Neural cell (in vitro differentiated cells): ENCODE data around the gene ARL14EPL. TPM values are rescaled to one million over a fixed set of nuclear protein-coding genes. Genes with fewer than 3 reads are reported as not detected.

Source experiments
- H2AFZ ChIP-seq: fragments of 200-600, 300-800 bp; sonication (generic), shearing (Covaris generic); 2 replicates; pipeline ENCODE4 v1.6.0; 2014; ENCODE audit warnings: low read depth, mild to moderate bottlenecking, antibody characterized with exemption, low read length, moderate library complexity
- H3F3A ChIP-seq: fragments of 200-600 bp; shearing (Covaris generic); 2 replicates; pipeline ENCODE4 v1.6.1; 2016; ENCODE audit warnings: mild to moderate bottlenecking, moderate library complexity, mixed read lengths, antibody characterized with exemption, low read length; ENCODE audit not compliant: insufficient read depth, poor library complexity, severe bottlenecking
- H3K27ac ChIP-seq: fragments of 200-600, 300-800 bp; sonication (generic), shearing (Covaris generic); 2 replicates; pipeline ENCODE4 v1.5.1; 2014; ENCODE audit warnings: mild to moderate bottlenecking, low read length, moderate library complexity
- H3K27me3 ChIP-seq: fragments of 300-800, 200-600 bp; sonication (generic), shearing (Covaris generic); 2 replicates; pipeline ENCODE4 v1.6.0; 2014; ENCODE audit warnings: mild to moderate bottlenecking, low read depth, low read length, moderate library complexity; ENCODE audit not compliant: insufficient read depth
- H3K36me3 ChIP-seq: fragments of 300-800, 200-600 bp; sonication (generic), shearing (Covaris generic); 2 replicates; pipeline ENCODE4 v1.5.1; 2014; ENCODE audit warnings: mild to moderate bottlenecking, antibody characterized with exemption, low read length, moderate library complexity; ENCODE audit not compliant: insufficient read depth
- H3K4me2 ChIP-seq: fragments of 300-800, 200-600 bp; sonication (generic), shearing (Covaris generic); 2 replicates; pipeline ENCODE4 v1.6.0; 2014; ENCODE audit warnings: mild to moderate bottlenecking, low read length
- H3K4me3 ChIP-seq: fragments of 300-800, 200-600 bp; sonication (generic), shearing (Covaris generic); 2 replicates; pipeline ENCODE4 v1.5.1; 2014; ENCODE audit warnings: mild to moderate bottlenecking, low read length, moderate library complexity
- H3K79me2 ChIP-seq: fragments of 200-600 bp; shearing (Covaris generic); replicated peaks from 2 replicates; pipeline ENCODE4 v1.6.0; 2014; ENCODE audit warnings: mild to moderate bottlenecking, low read length, moderate library complexity; ENCODE audit not compliant: insufficient read depth
- H3K9ac ChIP-seq: fragments of 300-800, 200-600 bp; sonication (generic), shearing (Covaris generic); 2 replicates; pipeline ENCODE4 v1.6.1; 2016; ENCODE audit warnings: mild to moderate bottlenecking, low read length, mixed read lengths
- H3K9me2 ChIP-seq: fragments of 200-600 bp; shearing (Covaris generic); 2 replicates; pipeline ENCODE4 v1.6.1; 2016; ENCODE audit warnings: mild to moderate bottlenecking, low read length, mixed read lengths; ENCODE audit not compliant: insufficient read depth
- H3K9me3 ChIP-seq: fragments of 200-600, 300-800 bp; sonication (generic), shearing (Covaris generic); 2 replicates; pipeline ENCODE4 v1.6.1; 2016; ENCODE audit warnings: mild to moderate bottlenecking, mixed run types, low read length, moderate library complexity, mixed read lengths
- H4K20me1 ChIP-seq: fragments of 200-600 bp; shearing (Covaris generic); 2 replicates; pipeline ENCODE4 v1.6.1; 2016; ENCODE audit warnings: mild to moderate bottlenecking, mixed run types; ENCODE audit not compliant: insufficient read depth
- EP300 ChIP-seq: fragments of 450-650 bp; conservative IDR thresholded peaks from 2 replicates; pipeline ENCODE4 v1.6.1; 2014; ENCODE audit warnings: antibody characterized with exemption, mild to moderate bottlenecking, moderate library complexity; ENCODE audit not compliant: poor library complexity, severe bottlenecking
- EZH2 ChIP-seq: fragments of 200-600, 300-800 bp; shearing (Covaris generic), sonication (generic); IDR thresholded peaks from 2 replicates; pipeline ENCODE4 v1.6.1; 2014; ENCODE audit warnings: antibody characterized with exemption, low read length, borderline replicate concordance, mild to moderate bottlenecking; ENCODE audit not compliant: insufficient read depth, poor library complexity, severe bottlenecking
- MXI1 ChIP-seq: fragments of 450-650 bp; conservative IDR thresholded peaks from 2 replicates; pipeline ENCODE4 v1.6.1; 2014; ENCODE audit warnings: antibody characterized with exemption, mild to moderate bottlenecking; ENCODE audit not compliant: poor library complexity, severe bottlenecking
- POLR2AphosphoS5 ChIP-seq: IDR thresholded peaks from 2 replicates; pipeline ENCODE4 v1.6.1; 2012
- RAD21 ChIP-seq: fragments of 450-650 bp; conservative IDR thresholded peaks from 2 replicates; pipeline ENCODE4 v1.6.1; 2014; ENCODE audit warnings: antibody characterized with exemption, mild to moderate bottlenecking, moderate library complexity
- SMC3 ChIP-seq: fragments of 450-650 bp; conservative IDR thresholded peaks from 2 replicates; pipeline ENCODE4 v1.6.1; 2014; ENCODE audit warnings: antibody characterized with exemption, mild to moderate bottlenecking, moderate library complexity; ENCODE audit not compliant: poor library complexity
- TAF1 ChIP-seq: IDR thresholded peaks from 2 replicates; pipeline ENCODE4 v1.6.1; 2012; ENCODE audit warnings: low read depth
- polyA plus RNA-seq: library from polyadenylated mRNA; depleted of rRNA; stranded (reverse); fragments of >200 nt; gene quantifications from 2 replicates; pipeline ENCODE4 v1.2.3, GENCODE V29; 2014
- TF ChIP-seq, protein P1 (sequence below): IDR thresholded peaks from 2 replicates; pipeline ENCODE4 v1.6.1; 2012; ENCODE audit warnings: borderline replicate concordance
- TF ChIP-seq, protein P2 (sequence below): fragments of 450-650 bp; IDR thresholded peaks from 2 replicates; pipeline ENCODE4 v1.5.1; 2014; ENCODE audit warnings: antibody characterized with exemption, mild to moderate bottlenecking, moderate library complexity; ENCODE audit not compliant: poor library complexity, severe bottlenecking

ARL14EPL gene
- polyA plus RNA-seq, 1 donor from 2014 or later = 0.24 TPM

DNA sequence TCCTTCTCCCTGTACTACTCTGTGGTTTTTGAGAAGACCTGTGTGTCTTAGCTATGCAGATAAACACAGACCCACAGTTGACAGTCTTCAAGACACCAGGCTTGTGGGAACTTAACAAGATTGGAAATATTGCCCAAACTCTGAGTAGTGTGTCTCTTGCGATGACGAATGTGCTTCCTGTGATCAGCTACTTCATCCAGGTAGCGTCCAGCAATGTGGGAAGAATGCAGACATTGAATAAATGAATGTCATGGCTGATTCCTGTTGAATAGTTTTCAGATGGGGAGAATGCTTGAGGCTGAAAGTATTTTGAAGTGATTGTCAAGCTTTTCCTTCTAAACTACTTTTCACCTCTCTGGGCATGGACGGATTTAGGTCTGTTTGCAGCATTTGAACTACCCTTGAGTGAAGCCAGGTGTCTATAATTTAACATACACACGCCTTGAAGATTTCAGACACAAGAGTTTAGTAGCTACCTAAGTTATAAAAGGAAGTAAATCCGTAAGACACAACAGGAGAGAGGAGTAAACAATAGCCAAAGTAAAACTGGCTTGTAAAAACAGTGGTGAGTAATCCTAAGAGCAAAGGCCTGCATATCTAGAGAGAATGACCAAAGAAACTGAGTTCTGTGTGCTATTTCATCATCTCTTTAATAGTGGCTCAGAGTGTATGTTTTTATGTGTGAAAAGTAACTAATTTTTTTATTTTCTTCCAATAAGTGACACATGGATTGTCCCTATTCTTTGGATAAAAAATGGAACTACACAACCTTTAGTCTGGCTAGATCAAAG, 30.0 kb upstream of the ARL14EPL start:
- H3K4me2 ChIP-seq = no peak overlapping the region
- H3K9me3 ChIP-seq = no peaks in the 10 kb centered on the region
- H3K9ac ChIP-seq = no peak overlapping the region
- H3F3A ChIP-seq = no peaks in the 10 kb centered on the region
- no peaks in the 10 kb centered on the region for H4K20me1 ChIP-seq
- no peaks in the 10 kb centered on the region for H3K9me2 ChIP-seq
- no peaks in the 10 kb centered on the region for H3K36me3 ChIP-seq
- H3K79me2 ChIP-seq = no peaks in the 10 kb centered on the region
- H3K4me3 ChIP-seq = no peak overlapping the region
- no peak overlapping the region for H2AFZ ChIP-seq
- TF ChIP-seq, protein P1, sequence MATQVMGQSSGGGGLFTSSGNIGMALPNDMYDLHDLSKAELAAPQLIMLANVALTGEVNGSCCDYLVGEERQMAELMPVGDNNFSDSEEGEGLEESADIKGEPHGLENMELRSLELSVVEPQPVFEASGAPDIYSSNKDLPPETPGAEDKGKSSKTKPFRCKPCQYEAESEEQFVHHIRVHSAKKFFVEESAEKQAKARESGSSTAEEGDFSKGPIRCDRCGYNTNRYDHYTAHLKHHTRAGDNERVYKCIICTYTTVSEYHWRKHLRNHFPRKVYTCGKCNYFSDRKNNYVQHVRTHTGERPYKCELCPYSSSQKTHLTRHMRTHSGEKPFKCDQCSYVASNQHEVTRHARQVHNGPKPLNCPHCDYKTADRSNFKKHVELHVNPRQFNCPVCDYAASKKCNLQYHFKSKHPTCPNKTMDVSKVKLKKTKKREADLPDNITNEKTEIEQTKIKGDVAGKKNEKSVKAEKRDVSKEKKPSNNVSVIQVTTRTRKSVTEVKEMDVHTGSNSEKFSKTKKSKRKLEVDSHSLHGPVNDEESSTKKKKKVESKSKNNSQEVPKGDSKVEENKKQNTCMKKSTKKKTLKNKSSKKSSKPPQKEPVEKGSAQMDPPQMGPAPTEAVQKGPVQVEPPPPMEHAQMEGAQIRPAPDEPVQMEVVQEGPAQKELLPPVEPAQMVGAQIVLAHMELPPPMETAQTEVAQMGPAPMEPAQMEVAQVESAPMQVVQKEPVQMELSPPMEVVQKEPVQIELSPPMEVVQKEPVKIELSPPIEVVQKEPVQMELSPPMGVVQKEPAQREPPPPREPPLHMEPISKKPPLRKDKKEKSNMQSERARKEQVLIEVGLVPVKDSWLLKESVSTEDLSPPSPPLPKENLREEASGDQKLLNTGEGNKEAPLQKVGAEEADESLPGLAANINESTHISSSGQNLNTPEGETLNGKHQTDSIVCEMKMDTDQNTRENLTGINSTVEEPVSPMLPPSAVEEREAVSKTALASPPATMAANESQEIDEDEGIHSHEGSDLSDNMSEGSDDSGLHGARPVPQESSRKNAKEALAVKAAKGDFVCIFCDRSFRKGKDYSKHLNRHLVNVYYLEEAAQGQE = no peak
- TF ChIP-seq SMC3 (no peak), TAF1 (no peak), POLR2AphosphoS5 (no peak), EP300 (no peak), RAD21 (no peak), MXI1 (no peak), EZH2 (no peak)
- TF ChIP-seq, protein P2, sequence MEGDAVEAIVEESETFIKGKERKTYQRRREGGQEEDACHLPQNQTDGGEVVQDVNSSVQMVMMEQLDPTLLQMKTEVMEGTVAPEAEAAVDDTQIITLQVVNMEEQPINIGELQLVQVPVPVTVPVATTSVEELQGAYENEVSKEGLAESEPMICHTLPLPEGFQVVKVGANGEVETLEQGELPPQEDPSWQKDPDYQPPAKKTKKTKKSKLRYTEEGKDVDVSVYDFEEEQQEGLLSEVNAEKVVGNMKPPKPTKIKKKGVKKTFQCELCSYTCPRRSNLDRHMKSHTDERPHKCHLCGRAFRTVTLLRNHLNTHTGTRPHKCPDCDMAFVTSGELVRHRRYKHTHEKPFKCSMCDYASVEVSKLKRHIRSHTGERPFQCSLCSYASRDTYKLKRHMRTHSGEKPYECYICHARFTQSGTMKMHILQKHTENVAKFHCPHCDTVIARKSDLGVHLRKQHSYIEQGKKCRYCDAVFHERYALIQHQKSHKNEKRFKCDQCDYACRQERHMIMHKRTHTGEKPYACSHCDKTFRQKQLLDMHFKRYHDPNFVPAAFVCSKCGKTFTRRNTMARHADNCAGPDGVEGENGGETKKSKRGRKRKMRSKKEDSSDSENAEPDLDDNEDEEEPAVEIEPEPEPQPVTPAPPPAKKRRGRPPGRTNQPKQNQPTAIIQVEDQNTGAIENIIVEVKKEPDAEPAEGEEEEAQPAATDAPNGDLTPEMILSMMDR = no peak
- H3K27me3 ChIP-seq = no peaks in the 10 kb centered on the region
- no peak overlapping the region for H3K27ac ChIP-seq

DNA sequence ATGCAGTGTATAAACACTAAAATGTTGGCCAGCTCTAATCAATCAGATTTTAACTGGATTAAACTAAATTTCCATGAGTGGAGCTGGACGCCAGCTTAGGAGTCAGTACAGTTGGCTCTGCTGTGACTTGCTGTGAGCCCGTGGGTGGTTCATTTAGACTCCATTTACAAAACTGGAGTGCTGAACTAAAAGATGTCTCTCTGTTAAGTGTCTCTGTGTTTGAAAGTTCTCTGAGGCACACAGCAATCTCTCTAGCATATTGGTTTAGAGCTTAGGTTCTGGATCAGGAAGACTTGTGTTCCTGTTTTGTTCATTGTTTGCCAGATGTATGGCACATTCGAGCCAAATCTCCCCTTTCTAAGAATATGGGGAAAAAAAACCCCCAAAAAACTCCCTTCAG, 28.0 kb upstream of the ARL14EPL start:
- no peaks in the 10 kb centered on the region for H3K9me2 ChIP-seq
- no peaks in the 10 kb centered on the region for H3K79me2 ChIP-seq
- no peak for TF ChIP-seq EZH2
- H3K4me2 ChIP-seq = no peak overlapping the region
- no peaks in the 10 kb centered on the region for H3K36me3 ChIP-seq
- no peaks in the 10 kb centered on the region for H3K27me3 ChIP-seq
- no peaks in the 10 kb centered on the region for H3F3A ChIP-seq
- H3K4me3 ChIP-seq = no peak overlapping the region
- H4K20me1 ChIP-seq = no peaks in the 10 kb centered on the region
- no peaks in the 10 kb centered on the region for H3K9me3 ChIP-seq
- H3K9ac ChIP-seq = no peak overlapping the region
- H3K27ac ChIP-seq = no peak overlapping the region
- no peak overlapping the region for H2AFZ ChIP-seq
